ENCODE data around the gene TMEM236.

The TMEM236 gene

DNA sequence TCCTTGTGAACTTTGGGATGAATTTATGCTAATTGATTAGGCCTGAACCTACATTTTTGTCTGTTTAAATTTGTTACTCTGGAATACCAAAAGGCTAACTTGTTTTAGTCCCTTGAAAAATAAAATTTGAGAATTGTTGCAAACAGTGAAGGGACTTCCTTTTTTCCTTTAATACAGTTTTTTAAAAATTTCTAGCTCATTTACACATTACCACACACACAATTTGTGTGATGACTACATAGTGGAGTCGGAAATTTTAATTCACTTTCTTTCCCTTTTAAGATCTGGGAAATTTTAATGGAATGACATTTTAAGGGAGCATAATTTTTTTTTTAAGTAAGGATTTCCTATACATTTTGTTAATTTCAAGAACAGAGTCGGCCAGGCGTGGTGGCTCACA, 8.6 kb upstream of the TMEM236 start:
- DNase-seq = no peak

GRCh38 chr10:17744341-17744861, 7.6 kb upstream of the TMEM236 start:
- DNase-seq = no peak

GRCh38 chr10:17747883-17748550, 4.0 kb upstream of the TMEM236 start:
- no peak for DNase-seq

GRCh38 chr10:17749890-17750289, 2.1 kb upstream of the TMEM236 start:
- no peak for DNase-seq

DNA sequence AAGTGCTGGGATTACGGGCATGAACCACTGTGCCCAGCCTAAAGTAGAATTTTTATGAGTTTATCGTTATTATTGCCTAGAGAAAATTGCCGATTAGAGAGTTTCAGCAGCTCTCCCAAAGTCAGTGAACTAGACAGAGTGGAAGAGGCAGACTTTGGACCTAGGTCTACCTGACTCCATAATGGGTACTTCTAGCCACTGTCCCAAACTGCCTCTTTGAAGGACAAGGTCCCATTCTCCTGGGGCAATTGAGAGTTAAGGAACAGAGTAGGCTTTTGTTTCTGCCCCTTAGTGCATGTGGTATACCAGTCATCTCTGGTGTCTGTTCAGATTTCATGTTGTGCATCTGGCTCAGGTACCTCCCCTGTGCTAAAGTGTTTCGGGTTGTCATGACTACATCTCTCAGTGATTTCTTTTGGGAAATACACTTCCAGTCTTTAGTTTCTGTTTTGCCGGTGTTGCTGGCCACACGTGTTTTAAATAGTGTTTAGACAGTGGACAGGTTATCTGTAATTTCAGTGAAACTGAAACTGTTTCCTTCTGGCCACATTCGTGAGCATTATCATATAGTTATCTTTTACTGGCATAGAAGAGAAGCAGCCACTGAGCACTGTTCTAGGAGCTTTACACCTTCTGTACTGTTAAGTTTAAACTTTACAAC, 4.7 kb downstream of the TMEM236 start:
- DNase-seq = no peak

DNA sequence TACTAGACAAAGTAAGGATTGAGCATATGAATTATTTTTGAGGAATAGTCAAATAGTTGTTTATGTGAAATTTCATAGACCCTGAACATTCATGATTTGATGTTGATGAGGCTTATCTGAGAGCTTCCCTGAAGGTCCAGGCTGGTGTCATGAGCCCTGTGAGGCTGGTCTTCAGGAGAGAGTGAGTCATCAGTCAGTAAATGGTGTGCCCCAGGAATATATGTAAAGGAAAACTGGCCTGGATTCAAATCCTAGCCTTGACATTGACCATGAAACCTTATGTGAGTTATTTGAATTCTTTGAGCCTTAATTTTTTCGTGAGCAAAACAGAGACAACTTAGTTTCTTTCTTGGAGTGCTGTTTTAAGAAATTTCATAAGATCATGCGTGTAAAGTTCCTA, 6.2 kb downstream of the TMEM236 start:
- no peak for DNase-seq

DNA sequence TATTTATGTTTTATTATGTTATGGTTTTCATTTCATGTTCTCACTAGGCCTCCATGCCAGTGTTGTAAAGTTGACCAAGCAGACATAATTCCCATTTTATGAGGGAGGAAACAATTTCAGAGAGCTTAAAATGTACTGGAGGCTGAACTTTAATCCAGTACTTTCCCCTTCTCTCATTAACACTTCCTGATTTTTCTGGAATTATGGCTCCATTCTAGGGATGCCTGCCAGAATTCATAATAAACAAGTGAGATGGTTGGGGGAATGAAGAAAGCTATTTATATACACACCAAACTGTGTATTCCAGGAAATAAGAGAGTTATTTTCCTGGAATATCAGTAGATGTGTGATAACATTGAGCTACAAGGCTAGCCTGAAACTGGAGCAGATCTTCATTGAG, 6.9 kb downstream of the TMEM236 start:
- no peak for DNase-seq

DNA sequence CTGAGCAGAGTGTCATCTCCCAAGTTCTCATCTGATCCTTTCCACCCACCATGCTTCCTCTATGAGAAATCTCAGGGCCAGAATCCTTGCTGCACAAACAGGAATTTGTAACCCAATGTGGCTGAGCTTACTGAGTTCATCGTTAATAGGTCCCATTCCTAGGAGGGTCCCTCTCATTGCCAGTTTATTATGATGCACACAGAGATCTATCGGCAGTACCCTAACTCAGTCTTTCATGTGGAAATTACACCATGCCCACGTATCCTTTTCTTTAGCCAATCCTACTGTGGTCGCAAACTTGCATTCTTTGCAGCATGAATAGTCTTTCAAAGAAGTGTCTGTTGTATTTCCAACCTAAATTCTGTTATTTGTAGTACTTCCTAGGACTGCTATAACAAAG, 12.1 kb downstream of the TMEM236 start:
- no peak for DNase-seq

DNA sequence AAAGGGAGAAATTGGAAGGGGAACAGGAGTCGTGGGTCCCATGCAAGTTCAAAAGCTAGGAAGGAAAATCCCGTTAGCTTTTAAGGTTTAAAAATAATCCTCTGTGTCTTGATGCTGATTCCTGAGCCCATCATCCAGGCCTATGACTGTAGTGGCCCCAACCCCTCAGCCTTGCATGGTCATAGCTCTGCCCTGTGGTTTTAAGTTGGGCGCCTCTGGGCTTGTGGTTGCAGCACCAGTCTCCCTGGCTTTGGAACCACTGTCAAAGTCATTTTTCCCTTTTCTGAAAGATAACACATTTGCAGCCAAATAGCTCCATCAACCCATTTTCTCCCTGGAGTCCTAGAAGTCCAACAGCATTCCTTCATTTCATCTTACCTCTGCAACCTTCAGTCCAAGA, 13.6 kb downstream of the TMEM236 start:
- DNase-seq = no peak

- no peak for DNase-seq
Measured at GRCh38 chr10:17766731-17767130, 14.7 kb downstream of the TMEM236 start.

- no peak for DNase-seq
Measured at GRCh38 chr10:17768496-17768895, 16.5 kb downstream of the TMEM236 start.

GRCh38 chr10:17768957-17769356, 17.0 kb downstream of the TMEM236 start:
- no peak for DNase-seq

DNA sequence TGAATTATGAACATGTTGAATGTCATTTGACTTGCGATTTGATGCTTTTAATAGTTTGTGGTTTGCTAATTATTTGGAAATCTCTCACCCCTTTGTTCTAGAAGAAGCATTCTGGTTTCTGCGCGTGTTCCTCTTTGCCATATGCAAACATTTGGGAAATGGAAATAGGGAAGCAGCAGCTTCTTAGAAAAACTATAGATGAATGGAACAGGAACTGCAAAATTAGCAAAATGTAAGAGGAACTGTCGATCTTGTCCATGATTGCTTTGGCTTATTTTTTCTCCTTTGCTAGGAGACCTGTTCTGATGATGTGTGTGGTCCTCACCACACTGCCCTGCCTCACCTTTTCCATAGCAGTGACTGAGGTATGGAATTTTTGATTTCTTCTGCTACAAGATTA, 19.0 kb downstream of the TMEM236 start:
- no peak for DNase-seq

DNA sequence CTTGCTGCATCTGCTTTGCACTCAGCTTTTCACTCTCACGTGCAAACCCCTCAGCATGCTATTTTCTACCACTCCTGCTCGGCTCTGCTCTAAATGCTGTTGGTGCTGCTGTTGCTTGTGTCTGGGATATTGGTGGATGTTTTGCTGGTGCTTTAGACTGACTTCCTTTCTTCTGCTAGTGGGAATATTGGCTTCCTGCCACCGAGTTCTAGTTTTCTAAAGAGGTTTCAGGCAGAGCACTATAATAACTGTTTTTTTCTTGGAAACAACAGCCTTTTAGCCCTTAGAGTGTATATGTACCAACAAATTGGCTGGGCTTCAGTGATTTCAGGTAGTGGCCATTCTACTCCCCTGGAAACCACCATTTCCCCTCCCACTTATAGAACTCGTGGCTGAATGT, 27.8 kb downstream of the TMEM236 start:
- no peak for DNase-seq

GRCh38 chr10:17780727-17781126, 28.7 kb downstream of the TMEM236 start:
- no peak for DNase-seq

DNA sequence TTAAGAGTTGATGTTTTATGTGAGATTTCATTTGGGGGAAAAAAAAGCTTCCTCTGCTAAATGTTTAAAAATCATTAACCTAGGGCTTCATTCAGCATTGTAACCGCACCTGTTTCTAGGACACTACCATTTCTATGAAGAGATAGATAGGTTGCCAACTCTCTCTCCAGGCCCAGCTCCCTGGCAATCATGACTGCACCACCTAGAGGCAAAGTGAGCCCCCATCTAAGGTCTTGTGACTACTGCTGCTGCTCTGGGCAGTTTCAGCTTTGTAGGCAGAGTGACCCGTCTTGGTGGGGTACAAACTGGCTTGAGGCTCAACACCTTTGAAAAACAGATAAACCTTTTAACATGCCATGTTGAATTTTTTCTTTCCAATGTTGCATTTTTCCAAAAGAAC, 29.9 kb downstream of the TMEM236 start:
- DNase-seq = no peak

GRCh38 chr10:17782921-17783665, 31.1 kb downstream of the TMEM236 start:
- no peak for DNase-seq

- no peak for DNase-seq
Measured at GRCh38 chr10:17783751-17784150, 31.8 kb downstream of the TMEM236 start.

DNA sequence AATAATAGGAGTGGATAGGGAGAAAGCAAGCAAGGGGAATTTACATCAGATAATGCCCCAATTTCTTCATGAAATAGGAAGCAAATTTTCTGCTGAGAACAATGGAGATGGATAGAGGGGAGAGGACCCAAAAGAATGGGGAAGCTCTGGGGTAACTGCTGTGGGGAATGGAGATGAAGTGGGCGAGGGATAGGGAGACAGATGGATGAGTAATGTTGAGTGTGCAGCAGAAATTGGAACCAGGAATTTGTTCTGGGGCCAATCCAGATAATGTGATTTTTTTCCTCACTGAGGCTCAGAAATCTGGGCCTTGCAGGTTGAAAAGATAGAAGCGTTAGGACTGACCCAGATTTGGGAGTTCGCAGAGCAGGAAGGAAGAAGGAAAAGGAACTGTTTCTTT, 32.7 kb downstream of the TMEM236 start:
- no peak for DNase-seq

GRCh38 chr10:17785276-17785930, 33.4 kb downstream of the TMEM236 start:
- no peak for DNase-seq

- DNase-seq = no peak
Measured at GRCh38 chr10:17787087-17787961, 35.3 kb downstream of the TMEM236 start.

GRCh38 chr10:17788646-17789045, 36.6 kb downstream of the TMEM236 start:
- DNase-seq = no peak
